Tibial nerve (tissue), 4 donors: Measurements from ENCODE around the gene GSC2. TPM values are rescaled to one million over a fixed set of nuclear protein-coding genes. Genes with fewer than 3 reads are reported as not detected.

ENCODE experiments used
- DNase-seq, 2 donors: peaks; one replicate each; pipeline ENCODE4 v3.0.0-alpha.2; 2019; ENCODE audit warnings: low spot score in 2 of 2
- H3K27ac ChIP-seq, 4 donors: fragments of 200-600 bp; sonication (generic) in 3 of 4; one replicate each; pipeline ENCODE4 v1.5.1; 2017 to 2019; ENCODE audit warnings: mild to moderate bottlenecking in 1 of 4
- H3K27me3 ChIP-seq, 2 donors: fragments of 200-600 bp; sonication (generic) in 1 of 2; one replicate each; pipeline versions ENCODE4 v1.5.1 to v1.6.0; 2017 to 2019
- H3K36me3 ChIP-seq, 3 donors: fragments of 200-600 bp; sonication (generic); one replicate each; pipeline ENCODE4 v1.5.1; 2018 to 2019
- H3K4me1 ChIP-seq, 4 donors: fragments of 200-600 bp; sonication (generic) in 3 of 4; one replicate each; pipeline ENCODE4 v1.5.1; 2017 to 2019
- H3K4me3 ChIP-seq, 4 donors: fragments of 200-600 bp; sonication (generic) in 3 of 4; one replicate each; pipeline ENCODE4 v1.5.1; 2017 to 2019; ENCODE audit warnings: mild to moderate bottlenecking in 1 of 4, moderate library complexity in 1 of 4
- H3K9me3 ChIP-seq, 4 donors: fragments of 200-600 bp; sonication (generic) in 3 of 4; one replicate each; pipeline ENCODE4 v1.5.1; 2017 to 2019
- CTCF ChIP-seq, 5 experiments: fragments of 200-600 bp in 3 of 5; fragments of 450-650 bp in 2 of 5; sonication (generic) in 3 of 5; IDR thresholded peaks; one replicate each; pipeline ENCODE4 v1.5.1; 2016 to 2019; ENCODE audit warnings: antibody characterized with exemption in 5 of 5, mild to moderate bottlenecking in 3 of 5, moderate library complexity in 2 of 5
- EP300 ChIP-seq, 2 donors: sonication (generic); formaldehyde crosslinking; IDR thresholded peaks; one replicate each; pipeline ENCODE4 v1.6.1; 2017; ENCODE audit warnings: antibody characterized with exemption in 2 of 2, mild to moderate bottlenecking in 1 of 2
- POLR2A ChIP-seq, 2 donors: fragments of 450-650 bp; IDR thresholded peaks; one replicate each; pipeline ENCODE4 v1.6.1; 2017; ENCODE audit warnings: antibody characterized with exemption in 2 of 2, mild to moderate bottlenecking in 2 of 2, moderate library complexity in 2 of 2
- WGBS, 2 donors: methylation state at CpG; one replicate each; pipeline ENCODE4 v1.1.5; 2018; 5-methylcytosine and 5-hydroxymethylcytosine counted together
- total RNA-seq, 4 donors: library from RNA; depleted of rRNA; stranded (reverse); fragments of >200 nt; gene quantifications; one replicate each; pipeline ENCODE4 v1.1.0, GENCODE V29; 2016

GSC2 gene
- not detected for total RNA-seq

GRCh38 chr22:19149991-19150390 lies at the start of gene GSC2:
Gene GSC2 (minus strand): TSS chr22:19150292. CDS start chr22:19150283, 9 bp downstream.
- TF ChIP-seq EP300 (IDR thresholded peaks at IDR 0.05) (no peak), CTCF (IDR thresholded peaks at IDR 0.05) (no peak), POLR2A (IDR thresholded peaks at IDR 0.05) (no peak)
- peaks cover 0 to 5% (median 0%) of the 10 kb centered on the region in 4 donors for H3K9me3 ChIP-seq
- WGBS, 2 donors: 0% methylated on average over 1 of the region's 59 CpGs; no CpG with 5 or more reads in 1 of the 2 donors
- no peak within 1 kb of the TSS for H3K27ac ChIP-seq
- peak within 1 kb of the TSS in 3 of 4 donors; percentile 2 to 40 (median 12) for H3K4me3 ChIP-seq
- no peak for DNase-seq
- no peaks in the 10 kb centered on the region for H3K36me3 ChIP-seq
- peaks cover 0 to 56% of the 10 kb centered on the region in 2 donors for H3K27me3 ChIP-seq
- peaks cover 0 to 18% (median 4%) of the 10 kb centered on the region in 4 donors for H3K4me1 ChIP-seq

GRCh38 chr22:19199479-19199878 lies 49.4 kb upstream of the GSC2 start:
- WGBS, 2 donors: 90 to 94% methylated on average over 8 of the region's 8 CpGs

GRCh38 chr22:19197997-19198865 lies 48.1 kb upstream of the GSC2 start:
- H3K4me3 ChIP-seq: no peak overlapping the region
- no peak overlapping the region for H3K27ac ChIP-seq
- H3K9me3 ChIP-seq: no peaks in the 10 kb centered on the region
- no peaks in the 10 kb centered on the region for H3K27me3 ChIP-seq
- WGBS, 2 donors: 86 to 87% methylated on average over 10 of the region's 10 CpGs
- H3K4me1 ChIP-seq: no peaks in the 10 kb centered on the region
- no peak for DNase-seq
- H3K36me3 ChIP-seq: peaks cover 0 to 54% (median 0%) of the 10 kb centered on the region in 3 donors
- TF ChIP-seq CTCF (IDR thresholded peaks at IDR 0.05) (no peak), POLR2A (IDR thresholded peaks at IDR 0.05) (no peak), EP300 (IDR thresholded peaks at IDR 0.05) (no peak)

More at GRCh38 chr22:19199479-19199878, 49.4 kb upstream of the GSC2 start:
- H3K27ac ChIP-seq: no peak overlapping the region
- H3K36me3 ChIP-seq: peaks cover 0 to 41% (median 0%) of the 10 kb centered on the region in 3 donors
- H3K9me3 ChIP-seq: no peaks in the 10 kb centered on the region
- no peaks in the 10 kb centered on the region for H3K27me3 ChIP-seq
- TF ChIP-seq POLR2A (IDR thresholded peaks at IDR 0.05) (no peak), EP300 (IDR thresholded peaks at IDR 0.05) (no peak), CTCF (IDR thresholded peaks at IDR 0.05) (no peak)
- no peak for DNase-seq
- H3K4me3 ChIP-seq: no peak overlapping the region
- no peaks in the 10 kb centered on the region for H3K4me1 ChIP-seq

- peaks cover 0 to 65% (median 0%) of the 10 kb centered on the region in 3 donors for H3K36me3 ChIP-seq
- DNase-seq: no peak
- H3K4me1 ChIP-seq: no peaks in the 10 kb centered on the region
- TF ChIP-seq CTCF (IDR thresholded peaks at IDR 0.05) (no peak), POLR2A (IDR thresholded peaks at IDR 0.05) (no peak), EP300 (IDR thresholded peaks at IDR 0.05) (no peak)
- no peak overlapping the region for H3K27ac ChIP-seq
- H3K9me3 ChIP-seq: no peaks in the 10 kb centered on the region
- 68 to 69% methylated on average over 11 of the region's 11 CpGs for WGBS, 2 donors
- H3K27me3 ChIP-seq: no peaks in the 10 kb centered on the region
- H3K4me3 ChIP-seq: no peak overlapping the region
Measured at GRCh38 chr22:19196841-19197612, 46.9 kb upstream of the GSC2 start.
